GM21390 (cell line): ENCODE data around the gene COL21A1.
"Not testable (repeated sequence)": the region's sequence is repeated elsewhere in the genome, so short reads cannot be mapped to it uniquely, and the experiment has no call there.

ENCODE experiments used
- ATAC-seq: cut with Tn5 transposase; IDR thresholded peaks from one replicate; pipeline ENCODE4 v1.9.1; 2021; ENCODE audit not compliant: unreplicated experiment

The COL21A1 gene

GRCh38 chr6:56019973-56020372 is 227.4 kb downstream of the COL21A1 start:
- ATAC-seq, result no peak

- no peak for ATAC-seq
Observed at GRCh38 chr6:56017198-56017597, 230.2 kb downstream of the COL21A1 start.

- not testable (repeated sequence) for ATAC-seq
Observed at GRCh38 chr6:56014039-56014438, 233.3 kb downstream of the COL21A1 start.

- ATAC-seq, result no peak
Observed at GRCh38 chr6:56009636-56010035, 237.7 kb downstream of the COL21A1 start.
